Activated CD4-positive, alpha-beta T cell treated with anti-CD3 and anti-CD28 coated beads, Interleukin-2, amount 50 U/mL, for 24 hours (primary cell): ENCODE results near the gene RFNG.

Source experiments
- DNase-seq, 2 donors: peaks; one replicate each; pipeline ENCODE4 v3.0.0-alpha.2; 2020; ENCODE audit warnings: low read depth in 1 of 2, low spot score in 1 of 2

RFNG gene

DNA sequence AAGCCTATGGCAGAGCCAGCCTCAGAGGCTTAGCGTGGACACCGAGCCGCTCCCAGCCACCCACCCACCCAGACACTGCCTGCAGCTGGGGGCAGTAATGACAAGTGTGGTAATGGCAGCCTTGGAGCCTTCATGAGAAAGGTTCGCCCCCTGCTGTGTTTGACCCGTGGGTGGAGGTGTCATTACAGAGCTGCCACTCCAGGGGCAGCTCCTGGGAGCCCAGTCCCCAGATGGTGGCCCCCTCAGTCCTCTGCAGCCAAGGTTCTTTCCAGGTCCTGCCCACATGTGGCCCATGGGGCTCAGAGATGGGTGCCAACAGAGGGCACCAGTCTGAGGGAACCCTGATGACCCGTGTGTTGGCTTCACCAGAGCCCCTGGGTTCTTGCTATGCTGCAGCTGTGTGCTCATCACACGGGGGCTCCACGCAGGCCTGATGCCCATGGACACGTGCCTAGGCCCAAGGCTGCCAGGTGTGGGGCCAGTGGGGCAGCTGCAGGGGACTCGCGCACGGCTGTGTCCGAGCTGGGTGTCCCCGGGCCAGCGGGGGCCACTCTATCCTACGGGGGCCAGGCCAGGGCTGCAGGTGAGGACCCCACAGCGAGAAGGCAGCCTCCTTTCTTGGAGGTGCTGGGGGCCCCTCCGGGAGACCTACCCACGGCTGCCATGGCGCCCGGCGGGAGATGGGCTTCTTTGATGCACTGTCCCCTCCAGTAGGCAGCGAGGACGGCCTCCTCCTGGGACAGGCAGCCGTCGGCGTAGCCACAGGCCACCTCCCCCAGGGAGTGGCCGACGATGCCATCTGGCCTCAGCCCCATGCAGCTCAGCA, 38.3 kb upstream of the RFNG start:
- no peak for DNase-seq

DNA sequence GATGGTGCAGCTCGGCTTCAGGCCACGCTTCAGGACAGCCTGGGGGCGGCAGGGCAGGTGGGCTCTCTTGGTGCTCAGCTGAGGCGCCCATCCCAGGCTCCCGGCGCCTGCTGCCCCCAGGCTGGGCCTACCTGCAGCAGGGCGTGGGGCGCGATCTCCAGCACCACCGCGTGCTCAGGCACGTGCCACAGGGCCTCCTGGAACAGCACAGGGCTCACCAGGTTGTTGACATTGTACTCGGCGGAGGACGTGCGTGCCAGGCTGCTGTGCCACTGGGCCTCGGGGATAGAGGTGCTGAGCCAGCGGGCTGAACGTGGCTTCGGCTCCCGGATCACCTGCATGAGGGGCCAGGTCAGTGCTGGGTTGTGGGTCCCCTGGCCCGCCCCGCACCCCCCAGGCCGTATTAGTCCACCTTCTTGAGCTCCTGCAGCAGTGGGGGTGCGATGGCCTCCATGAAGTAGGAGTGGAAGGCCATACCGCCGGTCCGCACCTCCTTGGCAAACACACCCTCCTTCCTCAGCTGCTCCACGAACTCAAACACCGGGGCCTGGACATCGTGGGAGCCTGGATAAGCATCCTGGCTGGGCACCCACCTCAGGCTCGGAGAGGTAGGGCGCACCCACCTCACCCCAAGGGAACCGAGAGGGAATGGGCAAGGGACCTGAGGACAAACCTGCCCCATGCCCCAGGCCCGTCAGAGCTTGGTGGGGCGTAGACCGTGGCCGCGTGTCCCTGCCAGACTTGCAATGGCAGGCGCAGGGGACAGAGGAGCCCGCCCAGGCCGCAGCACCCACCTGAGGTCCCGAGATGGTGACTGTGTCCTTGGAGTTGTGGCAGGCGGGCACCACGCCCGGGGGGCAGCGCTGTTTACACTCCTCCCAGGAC, 37.5 kb upstream of the RFNG start:
- no peak for DNase-seq

- DNase-seq: no peak
Measured at GRCh38 chr17:82087961-82088837, 36.6 kb upstream of the RFNG start.

GRCh38 chr17:82086941-82087906, 35.6 kb upstream of the RFNG start:
- no peak for DNase-seq

DNA sequence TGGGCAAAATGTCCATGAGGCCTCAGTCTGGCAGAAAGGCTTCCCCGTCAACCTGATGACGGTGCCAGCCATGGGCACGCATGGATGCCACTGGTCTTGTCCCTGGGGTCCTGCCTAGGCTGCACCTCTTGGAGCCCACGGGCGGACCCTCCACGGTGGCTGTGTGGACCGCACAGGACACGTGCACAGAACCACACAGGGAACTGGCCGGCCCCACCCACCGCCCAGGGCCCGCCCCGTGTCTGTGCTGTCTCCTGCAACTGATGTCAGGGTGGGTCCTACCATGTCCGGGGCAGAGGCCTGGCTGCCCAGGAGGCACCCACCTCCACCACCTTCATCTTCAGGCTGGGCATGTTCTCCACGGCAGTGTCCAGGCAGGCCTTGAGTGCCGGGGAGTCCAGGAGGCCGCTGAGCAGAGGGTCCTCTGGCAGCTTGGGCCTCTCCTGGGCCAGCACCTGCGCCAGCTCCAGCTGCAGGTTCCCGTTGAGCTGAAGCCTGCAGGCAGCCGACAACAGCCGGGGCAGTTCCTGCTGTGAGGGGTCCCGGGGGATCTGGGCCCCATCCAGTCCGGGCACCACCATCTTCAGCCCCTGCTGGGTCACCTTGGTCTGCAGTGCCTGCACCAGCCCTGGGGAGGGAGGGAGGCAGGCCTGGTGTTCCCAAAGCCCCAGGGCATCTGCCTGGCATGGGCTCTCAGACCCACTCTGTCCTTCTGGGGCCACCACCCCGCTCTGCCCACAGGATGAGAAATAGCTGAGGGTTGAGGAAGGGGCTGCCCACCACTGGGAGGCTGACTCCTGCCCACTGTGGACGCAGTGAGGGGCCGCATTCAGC, 34.5 kb upstream of the RFNG start:
- no peak for DNase-seq

DNA sequence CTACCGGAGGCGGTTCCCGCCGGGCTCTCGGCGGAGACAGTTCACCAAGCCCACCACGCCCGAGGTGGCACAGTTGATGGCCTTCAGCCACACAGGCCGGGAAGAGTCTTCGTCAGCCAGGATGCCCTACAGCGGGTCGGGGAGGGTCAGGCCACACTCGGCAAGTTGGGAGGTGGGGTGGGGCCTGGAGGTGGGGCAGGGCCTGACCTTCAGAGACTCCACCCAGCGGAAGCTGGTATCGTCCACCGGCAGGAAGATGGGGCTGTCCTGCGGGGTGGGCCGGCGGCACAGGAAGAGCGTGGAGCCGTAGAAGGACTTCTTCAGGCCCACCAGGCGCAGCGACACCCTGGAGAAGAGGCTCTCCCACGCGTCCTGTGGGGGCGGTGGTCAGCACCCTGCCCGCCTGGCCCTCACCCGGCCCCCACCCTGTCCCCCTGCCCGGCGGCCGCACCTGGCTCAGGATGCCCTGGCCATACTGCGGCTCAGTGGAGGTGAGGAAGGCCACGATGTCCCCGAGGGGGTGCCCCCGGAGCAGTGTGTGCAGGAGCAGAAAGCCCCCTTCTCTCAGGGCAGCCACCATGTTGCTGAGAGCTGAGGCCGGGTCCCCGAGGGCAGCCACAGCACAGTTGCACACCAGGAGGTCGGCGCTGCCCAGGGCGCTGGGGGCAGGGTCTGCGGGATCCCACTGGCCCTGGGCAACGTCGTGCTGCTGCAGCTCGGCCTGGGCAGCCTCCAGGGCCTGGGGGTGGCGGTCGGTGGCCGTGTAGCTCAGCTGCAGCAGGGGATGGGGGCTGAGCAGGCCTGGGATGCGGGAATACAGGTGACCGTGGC, 33.6 kb upstream of the RFNG start:
- no peak for DNase-seq

- no peak for DNase-seq
Measured at GRCh38 chr17:82084373-82085030, 32.9 kb upstream of the RFNG start.

DNA sequence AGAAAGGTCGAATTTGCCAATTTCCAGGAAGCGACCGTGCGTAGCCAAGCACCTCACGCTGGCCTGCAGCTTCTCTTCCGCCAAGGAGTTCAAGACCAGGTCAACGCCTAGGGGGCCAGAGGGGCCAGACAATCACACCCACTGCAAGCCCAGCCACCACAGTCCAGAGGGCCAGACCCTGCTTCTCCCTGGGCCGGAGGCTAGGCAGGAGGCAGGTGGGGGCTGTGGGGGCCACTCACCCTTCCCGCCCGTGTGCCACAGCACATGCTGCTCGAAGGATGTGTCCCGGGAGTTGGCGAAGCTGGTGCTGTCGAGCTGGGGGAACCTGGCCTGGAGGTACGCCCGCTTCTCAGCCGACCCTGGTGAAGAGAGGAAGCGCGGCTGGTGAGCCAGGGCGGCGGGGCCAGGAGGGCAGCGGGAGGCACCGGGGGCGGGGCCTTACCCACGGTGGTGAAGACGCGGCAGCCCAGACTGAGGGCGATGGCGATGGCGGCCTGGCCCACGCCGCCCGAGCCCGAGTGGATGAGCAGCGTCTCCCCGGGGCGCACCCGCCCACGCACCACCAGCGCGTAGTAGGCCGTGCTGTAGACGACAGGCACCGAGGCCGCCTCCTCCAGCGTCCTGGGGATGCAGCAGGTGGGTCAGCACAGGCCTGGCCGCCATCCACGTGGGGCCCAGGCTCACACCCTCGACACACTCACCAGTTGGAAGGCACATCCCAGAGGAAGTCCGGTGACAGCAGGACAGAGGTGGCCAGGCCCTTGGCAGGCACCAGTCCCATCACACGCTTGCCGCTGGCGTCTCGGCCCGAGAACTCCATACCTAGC, 32.1 kb upstream of the RFNG start:
- DNase-seq: no peak

DNA sequence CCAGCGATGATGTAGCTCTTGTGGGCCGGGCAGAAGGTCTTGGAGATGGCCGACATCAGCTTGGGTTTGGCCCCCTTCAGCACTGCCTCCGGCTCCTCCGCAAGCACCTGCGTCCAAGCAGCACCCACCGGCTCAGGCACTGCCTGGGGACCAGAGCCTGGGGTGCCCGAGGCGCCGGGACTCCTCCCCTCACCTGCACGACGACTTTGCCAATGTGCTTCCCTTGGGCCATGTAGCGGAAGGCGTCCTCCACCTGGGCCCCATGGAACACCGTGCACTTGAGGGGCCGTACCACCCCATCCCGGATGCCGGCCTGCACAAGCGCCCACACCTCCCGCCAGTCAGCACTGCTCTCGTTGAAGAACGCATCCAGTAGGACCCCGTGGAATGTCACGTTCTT, 31.4 kb upstream of the RFNG start:
- DNase-seq: no peak

DNA sequence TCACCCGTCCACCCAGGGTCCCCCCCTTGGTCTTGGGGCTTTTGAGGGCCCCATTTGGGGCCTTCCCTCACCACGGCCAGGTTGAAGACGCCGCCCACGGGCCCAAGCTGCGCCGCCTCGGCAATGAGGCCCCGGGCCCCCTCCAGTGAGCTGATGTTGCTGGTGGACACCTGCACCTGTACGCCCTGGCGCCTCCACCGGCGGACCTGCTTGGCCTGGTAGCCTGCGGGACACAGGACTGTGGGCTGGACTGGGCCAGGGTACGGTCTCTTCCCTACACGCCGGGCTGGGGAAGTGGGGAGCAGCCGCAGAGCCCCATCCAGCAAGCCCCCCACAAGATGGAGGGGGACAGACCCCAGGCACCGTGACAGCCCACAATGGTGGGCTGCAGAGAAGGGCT, 30.8 kb upstream of the RFNG start:
- DNase-seq: no peak

DNA sequence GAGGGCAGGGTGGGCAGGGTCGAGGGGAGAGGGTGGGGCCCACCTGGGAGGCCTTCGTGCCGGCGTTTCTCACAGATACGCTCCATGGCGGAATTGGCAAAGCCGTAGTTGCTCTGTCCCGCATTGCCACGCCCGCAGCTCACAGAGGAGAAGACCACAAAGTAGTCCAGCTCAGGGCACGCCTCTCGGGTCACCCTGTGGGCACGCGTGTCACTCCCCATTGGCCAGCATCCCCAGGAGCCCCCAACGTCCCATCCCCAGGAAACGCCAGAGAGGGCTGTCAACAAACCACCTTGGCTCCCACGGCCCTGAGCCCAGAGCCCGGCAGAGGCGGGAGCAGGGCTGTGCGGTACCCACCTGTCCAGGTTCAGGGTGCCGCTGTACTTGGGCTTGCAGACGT, 30.4 kb upstream of the RFNG start:
- DNase-seq: no peak

DNA sequence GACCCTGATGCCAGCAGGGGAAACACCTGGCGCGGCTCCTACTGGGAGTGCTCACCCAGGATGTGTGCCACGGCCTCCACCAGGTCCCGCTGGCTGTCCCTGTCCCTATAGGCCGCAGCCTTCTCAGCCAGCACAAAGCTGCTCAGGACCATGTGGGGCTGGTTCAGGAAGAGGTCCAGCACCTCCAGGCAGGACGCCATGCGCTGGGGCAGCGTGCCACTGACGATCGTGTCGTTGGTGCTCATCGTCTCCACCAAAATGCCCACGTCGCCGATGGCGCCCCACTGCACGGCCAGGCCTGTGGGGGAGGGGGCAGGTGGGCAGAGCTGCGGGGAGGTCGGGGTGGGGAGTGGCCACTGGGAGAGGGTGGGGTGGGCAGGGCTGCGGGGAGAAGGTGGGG, 29.9 kb upstream of the RFNG start:
- DNase-seq: no peak

GRCh38 chr17:82080789-82081464, 29.3 kb upstream of the RFNG start:
- no peak for DNase-seq

- no peak for DNase-seq
Measured at GRCh38 chr17:82080048-82080788, 28.6 kb upstream of the RFNG start.

- no peak for DNase-seq
Measured at GRCh38 chr17:82079001-82079677, 27.5 kb upstream of the RFNG start.
